ENCODE data around the gene ARMC2. TPM values are rescaled to one million over a fixed set of nuclear protein-coding genes. Genes with fewer than 3 reads are reported as not detected.
"Not testable (repeated sequence)": the region's sequence is repeated elsewhere in the genome, so short reads cannot be mapped to it uniquely, and the experiment has no call there.

Gene ARMC2
- polyA plus RNA-seq, 1 of the 3 experiments (the other 2 are of a cell fraction): 2.4 TPM

DNA sequence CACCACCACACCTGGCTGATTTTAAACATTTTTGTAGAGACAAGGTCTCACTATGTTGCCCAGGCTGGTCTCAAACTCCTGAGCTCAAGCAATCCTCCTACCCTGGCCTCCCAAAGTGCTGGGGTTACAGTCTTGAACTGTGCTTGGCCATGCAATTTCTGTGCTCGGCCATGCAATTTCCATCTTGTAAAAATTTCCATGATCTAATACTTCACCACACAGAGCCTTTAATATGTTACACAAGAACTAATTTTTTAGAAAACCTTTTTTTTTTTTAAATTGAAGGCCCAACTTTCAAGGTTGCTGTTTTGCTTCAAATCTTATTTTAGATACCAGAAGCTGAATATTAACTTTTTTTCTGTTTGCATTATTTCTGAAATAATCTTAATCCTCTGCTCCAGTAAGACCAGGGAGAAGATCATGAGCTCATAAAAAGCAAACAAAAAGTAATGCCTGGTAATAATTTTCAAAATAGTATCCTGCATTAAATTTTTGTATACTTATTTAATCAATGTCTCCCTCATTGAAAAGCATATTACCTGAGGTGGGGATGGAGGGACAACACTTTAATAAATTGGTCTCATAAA is 38.1 kb upstream of the ARMC2 start (continued):
- TF ChIP-seq EZH2phosphoT487 (IDR thresholded peaks at IDR 0.05; ENCODE audit: borderline replicate concordance, low read depth): no peak
- no peak for TF ChIP-seq FOXM1 (IDR thresholded peaks at IDR 0.05; ENCODE audit: low read depth)
- no peak for TF ChIP-seq YY1 (IDR thresholded peaks at IDR 0.05; ENCODE audit: low read depth)
- no peak for TF ChIP-seq FOSL2 (IDR thresholded peaks at IDR 0.05; ENCODE audit: borderline replicate concordance, low read depth)
- TF ChIP-seq JUND (IDR thresholded peaks at IDR 0.05): no peak
- no peak for TF ChIP-seq TEAD4 (IDR thresholded peaks at IDR 0.05; ENCODE audit: borderline replicate concordance, insufficient read depth)

DNA sequence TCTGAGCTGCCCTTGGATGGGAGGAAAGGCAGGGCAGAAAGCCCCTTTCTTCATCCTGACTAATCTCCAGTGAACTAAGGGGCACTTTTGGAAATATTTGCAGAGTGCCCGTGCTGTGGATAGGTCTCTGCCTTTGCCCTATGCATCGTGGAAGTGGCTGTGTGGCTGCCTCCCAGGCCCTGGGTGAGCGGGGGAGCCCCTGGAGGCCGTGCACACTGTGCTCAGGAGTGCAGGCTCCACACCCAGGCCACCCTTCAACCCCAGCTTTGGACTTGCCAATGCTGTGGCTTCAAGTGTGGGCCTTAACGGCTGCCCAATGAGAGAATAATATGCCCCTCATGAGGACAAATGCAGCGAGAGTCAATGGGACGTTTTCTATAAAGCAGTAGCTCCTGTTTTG is 36.7 kb upstream of the ARMC2 start:
- Histone ChIP-seq H3F3A (replicated peaks; ENCODE audit: insufficient read depth) (no peaks in the 10 kb centered on the region), H3K4me2 (no peak overlapping the region), H3K9me3 (no peaks in the 10 kb centered on the region), H2AFZ (ENCODE audit: low read depth) (no peak overlapping the region), H3K9ac (no peak overlapping the region), H3K79me2 (ENCODE audit: insufficient read depth) (no peaks in the 10 kb centered on the region), H4K20me1 (ENCODE audit: insufficient read depth) (no peaks in the 10 kb centered on the region), H3K4me1 (ENCODE audit: control insufficient read depth in 1 of 2, insufficient read depth in 2 of 2, low read depth in 1 of 2, low read length in 1 of 2) (peaks cover 0 to 14% of the 10 kb centered on the region in 2 experiments; a peak in 1 of 4 replicates), H3K27ac (ENCODE audit: low read depth in 2 of 2, low read length in 1 of 2) (no peak overlapping the region), H3K27me3 (ENCODE audit: insufficient read depth) (no peaks in the 10 kb centered on the region), H3K9me2 (no peaks in the 10 kb centered on the region), H3K4me3 (ENCODE audit: low read depth in 2 of 2, low read length in 1 of 2) (no peak overlapping the region), H3K36me3 (replicated peaks in 1 of 2; ENCODE audit: control insufficient read depth in 1 of 2, insufficient read depth in 2 of 2, low read length in 1 of 2) (no peaks in the 10 kb centered on the region)
- CTCF ChIA-PET: interaction anchor here (0.6 kb wide), 1 partner anchor 11 kb away, joined by 3 read pairs; no protein-coding TSS in a partner anchor
- no peak for DNase-seq
- WGBS (ENCODE audit: low lambda C conversion rate): 60% methylated on average over 5 of the region's 7 CpGs
- TF ChIP-seq MEF2A (IDR thresholded peaks at IDR 0.05; ENCODE audit: borderline replicate concordance, low read depth): no peak
- POLR2A ChIA-PET: interaction anchor here (1.7 kb wide), 1 partner anchor 13 kb away, joined by 3 read pairs; no protein-coding TSS in a partner anchor

DNA sequence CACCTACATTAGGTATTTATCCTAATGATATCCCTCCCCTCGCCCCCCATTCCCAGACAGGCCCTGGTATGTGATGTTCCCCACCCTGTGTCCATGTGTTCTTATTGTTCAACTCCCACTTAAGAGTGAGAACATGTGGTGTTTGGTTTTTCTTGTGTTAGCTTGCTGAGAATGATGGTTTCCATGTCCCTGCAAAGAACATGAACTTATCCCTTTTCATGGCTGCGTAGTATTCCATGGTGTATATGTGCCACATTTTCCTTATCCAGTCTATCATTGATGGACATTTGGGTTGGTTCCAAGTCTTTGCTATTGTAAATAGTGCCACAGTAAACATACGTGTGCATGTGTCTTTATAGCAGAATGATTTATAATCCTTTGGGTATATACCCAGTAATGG is 35.0 kb upstream of the ARMC2 start:
- H3K4me3 ChIP-seq (ENCODE audit: low read depth in 2 of 2, low read length in 1 of 2); H3K4me2 ChIP-seq; CTCF ChIA-PET; H3K9ac ChIP-seq; H3K9me3 ChIP-seq; H3K9me2 ChIP-seq; H3K27ac ChIP-seq (ENCODE audit: low read depth in 2 of 2, low read length in 1 of 2); H2AFZ ChIP-seq (ENCODE audit: low read depth); H4K20me1 ChIP-seq (ENCODE audit: insufficient read depth); H3K79me2 ChIP-seq (ENCODE audit: insufficient read depth); POLR2A ChIA-PET; DNase-seq; H3K27me3 ChIP-seq (ENCODE audit: insufficient read depth); H3F3A ChIP-seq (replicated peaks; ENCODE audit: insufficient read depth); H3K36me3 ChIP-seq (replicated peaks in 1 of 2; ENCODE audit: control insufficient read depth in 1 of 2, insufficient read depth in 2 of 2, low read length in 1 of 2): not testable (repeated sequence)
- 43% methylated on average over 3 of the region's 3 CpGs for WGBS (ENCODE audit: low lambda C conversion rate)
- H3K4me1 ChIP-seq (ENCODE audit: control insufficient read depth in 1 of 2, insufficient read depth in 2 of 2, low read depth in 1 of 2, low read length in 1 of 2): peaks cover 0 to 14% of the 10 kb centered on the region in 2 experiments; a peak in 1 of 4 replicates

DNA sequence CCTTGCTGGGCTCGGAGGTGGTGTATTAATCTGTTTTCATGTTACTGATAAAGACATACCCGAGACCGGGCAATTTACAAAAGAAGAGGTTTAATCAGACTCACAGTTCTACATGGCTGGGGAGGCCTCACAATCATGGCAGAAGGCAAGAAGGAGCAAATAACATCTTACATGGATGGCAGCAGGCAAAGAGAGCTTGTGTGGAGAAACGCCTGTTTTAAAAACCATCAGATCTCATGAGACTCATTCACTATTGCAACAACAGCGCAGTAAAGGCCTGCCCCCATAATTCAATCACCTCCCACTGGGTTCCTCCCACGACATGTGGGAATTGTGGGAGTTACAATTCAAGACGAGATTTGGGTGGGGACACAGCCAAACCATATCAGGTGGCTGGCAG is 30.9 kb upstream of the ARMC2 start:
- H2AFZ ChIP-seq (ENCODE audit: low read depth); H3F3A ChIP-seq (replicated peaks; ENCODE audit: insufficient read depth); H3K79me2 ChIP-seq (ENCODE audit: insufficient read depth); H3K27me3 ChIP-seq (ENCODE audit: insufficient read depth); DNase-seq; H3K4me2 ChIP-seq; H3K36me3 ChIP-seq (replicated peaks in 1 of 2; ENCODE audit: control insufficient read depth in 1 of 2, insufficient read depth in 2 of 2, low read length in 1 of 2); H3K9ac ChIP-seq; H4K20me1 ChIP-seq (ENCODE audit: insufficient read depth); H3K9me2 ChIP-seq; H3K27ac ChIP-seq (ENCODE audit: low read depth in 2 of 2, low read length in 1 of 2); H3K4me1 ChIP-seq (ENCODE audit: control insufficient read depth in 1 of 2, insufficient read depth in 2 of 2, low read depth in 1 of 2, low read length in 1 of 2); H3K9me3 ChIP-seq; H3K4me3 ChIP-seq (ENCODE audit: low read depth in 2 of 2, low read length in 1 of 2); POLR2A ChIA-PET: not testable (repeated sequence)
- CTCF ChIA-PET: interaction anchor here (2.0 kb wide), 1 partner anchor 19 kb away, joined by 8 read pairs; no protein-coding TSS in a partner anchor
- 62% methylated on average over 7 of the region's 7 CpGs for WGBS (ENCODE audit: low lambda C conversion rate)
